IgD-negative memory B cell (primary cell): ENCODE data around the gene CCNI2. TPM values are rescaled to one million over a fixed set of nuclear protein-coding genes. Genes with fewer than 3 reads are reported as not detected.
A peak's percentile ranks its signal among the peaks of the same experiment; 100 is the strongest.

ENCODE experiments used
- H3K27ac Mint-ChIP-seq, 3 donors: one replicate each; pipeline ENCODE4 v1.8.0; 2020 to 2022; ENCODE audit warnings: mild to moderate bottlenecking in 3 of 3, mixed read lengths in 3 of 3, moderate library complexity in 1 of 3
- H3K27me3 Mint-ChIP-seq: one replicate; pipeline ENCODE4 v1.8.0; 2021; ENCODE audit warnings: mixed read lengths
- H3K36me3 Mint-ChIP-seq: one replicate; pipeline ENCODE4 v1.8.0; 2020; ENCODE audit warnings: mild to moderate bottlenecking, mixed read lengths
- H3K4me1 Mint-ChIP-seq, 3 donors: one replicate each; pipeline ENCODE4 v1.8.0; 2020 to 2022; ENCODE audit warnings: mixed read lengths in 3 of 3, mild to moderate bottlenecking in 1 of 3
- H3K4me3 Mint-ChIP-seq, 4 donors: one replicate each; pipeline ENCODE4 v1.8.0; 2020 to 2022; ENCODE audit warnings: mild to moderate bottlenecking in 4 of 4, mixed read lengths in 4 of 4, moderate library complexity in 3 of 4
- H3K9me3 Mint-ChIP-seq, 3 donors: one replicate each; pipeline ENCODE4 v1.8.0; 2020 to 2021; ENCODE audit warnings: mixed read lengths in 3 of 3, mild to moderate bottlenecking in 1 of 3
- polyA plus RNA-seq: library from polyadenylated mRNA; unstranded; fragments of 300-500 nt; fragmentation: Illumina TruSeq; gene quantifications from one replicate; pipeline ENCODE4 v1.2.3, GENCODE V29; 2021

The CCNI2 gene
- polyA plus RNA-seq, 1 donor from 2014 or later, result 0.51 TPM

- H3K9me3 Mint-ChIP-seq, result peaks cover 0 to 5% (median 0%) of the 10 kb centered on the region in 3 donors
- peaks cover 4% of the 10 kb centered on the region for H3K27me3 Mint-ChIP-seq
- H3K36me3 Mint-ChIP-seq, result no peaks in the 10 kb centered on the region
- peaks cover 2 to 8% (median 2%) of the 10 kb centered on the region in 3 donors for H3K4me1 Mint-ChIP-seq
- H3K4me3 Mint-ChIP-seq, result no peak overlapping the region
- H3K27ac Mint-ChIP-seq, result no peak overlapping the region
Observed at GRCh38 chr5:132742626-132743025, 4.6 kb upstream of the CCNI2 start.

- H3K4me3 Mint-ChIP-seq, result no peak overlapping the region
- no peaks in the 10 kb centered on the region for H3K36me3 Mint-ChIP-seq
- H3K27ac Mint-ChIP-seq, result no peak overlapping the region
- H3K9me3 Mint-ChIP-seq, result peaks cover 0 to 5% (median 0%) of the 10 kb centered on the region in 3 donors
- peaks cover 4% of the 10 kb centered on the region for H3K27me3 Mint-ChIP-seq
- H3K4me1 Mint-ChIP-seq, result no peaks in the 10 kb centered on the region
Observed at GRCh38 chr5:132744659-132745058, 2.6 kb upstream of the CCNI2 start.

GRCh38 chr5:132746592-132746953 lies 653 bp upstream of the CCNI2 start:
- H3K36me3 Mint-ChIP-seq, result no peaks in the 10 kb centered on the region
- H3K4me3 Mint-ChIP-seq, result peak overlapping the region in 3 of 4 donors; percentile 73 to 93 (median 87)
- H3K27ac Mint-ChIP-seq, result no peak overlapping the region
- peaks cover 4% of the 10 kb centered on the region for H3K27me3 Mint-ChIP-seq
- H3K4me1 Mint-ChIP-seq, result peaks cover 4 to 13% (median 8%) of the 10 kb centered on the region in 3 donors
- H3K9me3 Mint-ChIP-seq, result peaks cover 0 to 5% (median 0%) of the 10 kb centered on the region in 3 donors

- Mint-ChIP-seq H3K36me3 (no peaks in the 10 kb centered on the region), H3K4me3 (peak overlapping the region; percentile 41 to 75 (median 62)), H3K27me3 (peaks cover 2% of the 10 kb centered on the region), H3K4me1 (peaks cover 5 to 14% (median 9%) of the 10 kb centered on the region in 3 donors), H3K9me3 (peaks cover 0 to 5% (median 0%) of the 10 kb centered on the region in 3 donors), H3K27ac (no peak overlapping the region)
Observed at GRCh38 chr5:132747616-132748440, 602 bp downstream of the CCNI2 start.

GRCh38 chr5:132748522-132749000 lies 1.3 kb downstream of the CCNI2 start:
- Mint-ChIP-seq H3K4me1 (peaks cover 5 to 14% (median 9%) of the 10 kb centered on the region in 3 donors), H3K27me3 (peaks cover 2% of the 10 kb centered on the region), H3K9me3 (peaks cover 0 to 2% (median 0%) of the 10 kb centered on the region in 3 donors), H3K27ac (peak overlapping the region in 2 of 3 donors; percentile 55 to 63), H3K36me3 (peaks cover under 1% of the 10 kb centered on the region), H3K4me3 (peak overlapping the region; percentile 25 to 75 (median 58))

GRCh38 chr5:132749506-132749905 lies 2.3 kb downstream of the CCNI2 start:
- H3K4me3 Mint-ChIP-seq, result peak overlapping the region in 2 of 4 donors; percentile 17 to 79
- peak overlapping the region in 1 of 3 donors; percentile 55 for H3K27ac Mint-ChIP-seq
- peaks cover 2% of the 10 kb centered on the region for H3K36me3 Mint-ChIP-seq
- peaks cover 2% of the 10 kb centered on the region for H3K27me3 Mint-ChIP-seq
- peaks cover 0 to 2% (median 0%) of the 10 kb centered on the region in 3 donors for H3K9me3 Mint-ChIP-seq
- H3K4me1 Mint-ChIP-seq, result peaks cover 5 to 14% (median 9%) of the 10 kb centered on the region in 3 donors

- H3K4me3 Mint-ChIP-seq, result peak overlapping the region in 1 of 4 donors; percentile 15
- no peaks in the 10 kb centered on the region for H3K27me3 Mint-ChIP-seq
Observed at GRCh38 chr5:132750471-132751230, 3.4 kb downstream of the CCNI2 start.

GRCh38 chr5:132751444-132751843 lies 4.2 kb downstream of the CCNI2 start:
- Mint-ChIP-seq H3K27ac (peak overlapping the region in 2 of 3 donors; percentile 50 to 55), H3K27me3 (no peaks in the 10 kb centered on the region), H3K9me3 (no peaks in the 10 kb centered on the region), H3K4me1 (peaks cover 5 to 14% (median 9%) of the 10 kb centered on the region in 3 donors), H3K4me3 (peak overlapping the region in 1 of 4 donors; percentile 15), H3K36me3 (peaks cover 2% of the 10 kb centered on the region)

More at GRCh38 chr5:132750471-132751230, 3.4 kb downstream of the CCNI2 start:
- H3K9me3 Mint-ChIP-seq, result peaks cover 0 to 2% (median 0%) of the 10 kb centered on the region in 3 donors
- peak overlapping the region; percentile 8 to 55 (median 50) for H3K27ac Mint-ChIP-seq
- peaks cover 2% of the 10 kb centered on the region for H3K36me3 Mint-ChIP-seq
- peaks cover 5 to 14% (median 9%) of the 10 kb centered on the region in 3 donors for H3K4me1 Mint-ChIP-seq

GRCh38 chr5:132751971-132752580 lies 4.8 kb downstream of the CCNI2 start:
- no peaks in the 10 kb centered on the region for H3K9me3 Mint-ChIP-seq
- H3K4me3 Mint-ChIP-seq, result peak overlapping the region in 1 of 4 donors; percentile 72
- peaks cover 5 to 14% (median 9%) of the 10 kb centered on the region in 3 donors for H3K4me1 Mint-ChIP-seq
- peak overlapping the region in 1 of 3 donors; percentile 19 for H3K27ac Mint-ChIP-seq
- H3K27me3 Mint-ChIP-seq, result no peaks in the 10 kb centered on the region
- H3K36me3 Mint-ChIP-seq, result peaks cover 5% of the 10 kb centered on the region

GRCh38 chr5:132752581-132753125 lies 5.4 kb downstream of the CCNI2 start:
- H3K4me1 Mint-ChIP-seq, result peaks cover 5 to 14% (median 9%) of the 10 kb centered on the region in 3 donors
- H3K27ac Mint-ChIP-seq, result peak overlapping the region in 1 of 3 donors; percentile 19
- no peaks in the 10 kb centered on the region for H3K27me3 Mint-ChIP-seq
- H3K4me3 Mint-ChIP-seq, result peak overlapping the region in 1 of 4 donors; percentile 72
- no peaks in the 10 kb centered on the region for H3K9me3 Mint-ChIP-seq
- H3K36me3 Mint-ChIP-seq, result peaks cover 6% of the 10 kb centered on the region

- Mint-ChIP-seq H3K9me3 (no peaks in the 10 kb centered on the region), H3K27ac (peak overlapping the region in 1 of 3 donors; percentile 77), H3K4me3 (no peak overlapping the region), H3K4me1 (peaks cover 5 to 14% (median 9%) of the 10 kb centered on the region in 3 donors), H3K27me3 (no peaks in the 10 kb centered on the region), H3K36me3 (peaks cover 6% of the 10 kb centered on the region)
Observed at GRCh38 chr5:132753135-132753987, 6.1 kb downstream of the CCNI2 start.

GRCh38 chr5:132754111-132754510 lies 6.9 kb downstream of the CCNI2 start:
- H3K4me1 Mint-ChIP-seq, result peaks cover 5 to 14% (median 9%) of the 10 kb centered on the region in 3 donors

GRCh38 chr5:132754947-132755346 lies 7.7 kb downstream of the CCNI2 start:
- Mint-ChIP-seq H3K9me3 (no peaks in the 10 kb centered on the region), H3K27me3 (no peaks in the 10 kb centered on the region), H3K36me3 (peaks cover 6% of the 10 kb centered on the region), H3K4me3 (no peak overlapping the region), H3K4me1 (peaks cover 5 to 14% (median 9%) of the 10 kb centered on the region in 3 donors), H3K27ac (no peak overlapping the region)

More at GRCh38 chr5:132754111-132754510, 6.9 kb downstream of the CCNI2 start:
- H3K27ac Mint-ChIP-seq, result no peak overlapping the region
- no peaks in the 10 kb centered on the region for H3K9me3 Mint-ChIP-seq
- no peak overlapping the region for H3K4me3 Mint-ChIP-seq
- no peaks in the 10 kb centered on the region for H3K27me3 Mint-ChIP-seq
- peaks cover 6% of the 10 kb centered on the region for H3K36me3 Mint-ChIP-seq
